BLaER1 (cell line): Measurements from ENCODE around the gene ZDHHC13.

Source experiments
- H3K27ac ChIP-seq: shearing (Covaris generic); formaldehyde crosslinking; 2 replicates; pipeline ENCODE4 v1.8.1; 2022
- H3K27me3 ChIP-seq: shearing (Covaris generic); formaldehyde crosslinking; 2 replicates; pipeline ENCODE4 v1.8.1; 2022
- H3K36me3 ChIP-seq: shearing (Covaris generic); formaldehyde crosslinking; 2 replicates; pipeline ENCODE4 v1.8.1; 2022
- H3K4me1 ChIP-seq: shearing (Covaris generic); formaldehyde crosslinking; 2 replicates; pipeline ENCODE4 v1.8.1; 2022
- H3K4me2 ChIP-seq: shearing (Covaris generic); formaldehyde crosslinking; 2 replicates; pipeline ENCODE4 v1.8.1; 2022
- H3K4me3 ChIP-seq: shearing (Covaris generic); formaldehyde crosslinking; 2 replicates; pipeline ENCODE4 v1.8.1; 2022
- H3K9ac ChIP-seq: shearing (Covaris generic); formaldehyde crosslinking; 2 replicates; pipeline ENCODE4 v1.8.1; 2022
- H3K9me3 ChIP-seq: shearing (Covaris generic); formaldehyde crosslinking; 2 replicates; pipeline ENCODE4 v1.8.1; 2022
- H4K20me1 ChIP-seq: shearing (Covaris generic); formaldehyde crosslinking; 2 replicates; pipeline ENCODE4 v1.8.1; 2022
- Cebpa-rat ChIP-seq: shearing (Covaris generic); IDR thresholded peaks from 2 replicates; pipeline ENCODE4 v1.8.1; 2022

ZDHHC13 gene

DNA sequence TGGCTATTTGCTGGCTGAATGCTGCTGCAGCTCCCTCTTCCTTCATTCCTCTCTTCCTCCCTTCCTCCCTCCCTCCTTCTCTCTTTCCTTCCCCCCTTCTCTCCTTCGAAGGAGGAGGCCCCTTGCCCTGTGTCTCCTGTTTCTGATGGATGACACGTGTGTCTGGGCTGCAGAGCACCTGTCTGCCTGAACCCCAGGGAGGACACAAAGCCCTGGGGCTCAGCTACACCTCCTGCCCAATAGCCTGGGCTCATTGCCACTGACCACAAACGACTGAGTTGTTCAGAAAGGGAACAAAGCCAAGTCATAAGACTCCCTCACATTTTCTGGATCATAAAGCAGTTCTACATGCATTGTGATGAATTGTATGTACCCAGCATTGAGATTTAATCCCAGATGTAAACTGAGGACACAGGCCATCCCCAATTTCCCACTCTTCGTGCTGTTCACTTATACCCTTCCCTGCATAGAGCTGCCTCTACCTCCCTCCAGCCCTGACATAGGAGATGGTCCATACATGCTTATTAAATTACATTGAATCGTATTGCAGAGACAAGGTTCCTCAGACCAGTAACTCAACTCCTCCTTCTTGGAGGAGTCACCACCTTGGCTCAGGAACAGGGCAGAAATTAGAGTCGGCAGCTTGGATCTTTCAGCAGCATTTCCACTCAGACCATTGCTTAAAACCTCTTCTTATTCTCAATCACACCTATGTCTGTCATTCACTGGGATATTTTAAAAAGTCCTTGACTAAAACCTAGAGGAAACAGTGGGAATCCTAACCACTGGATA is 83.6 kb downstream of the ZDHHC13 start:
- Histone ChIP-seq H3K4me3 (no peak overlapping the region), H3K27me3 (no peaks in the 10 kb centered on the region), H3K9me3 (no peaks in the 10 kb centered on the region), H3K9ac (no peak overlapping the region), H3K36me3 (no peaks in the 10 kb centered on the region), H3K27ac (no peak overlapping the region), H4K20me1 (no peaks in the 10 kb centered on the region), H3K4me1 (peaks cover 7% of the 10 kb centered on the region), H3K4me2 (no peak overlapping the region)
- TF ChIP-seq Cebpa-rat = no peak

DNA sequence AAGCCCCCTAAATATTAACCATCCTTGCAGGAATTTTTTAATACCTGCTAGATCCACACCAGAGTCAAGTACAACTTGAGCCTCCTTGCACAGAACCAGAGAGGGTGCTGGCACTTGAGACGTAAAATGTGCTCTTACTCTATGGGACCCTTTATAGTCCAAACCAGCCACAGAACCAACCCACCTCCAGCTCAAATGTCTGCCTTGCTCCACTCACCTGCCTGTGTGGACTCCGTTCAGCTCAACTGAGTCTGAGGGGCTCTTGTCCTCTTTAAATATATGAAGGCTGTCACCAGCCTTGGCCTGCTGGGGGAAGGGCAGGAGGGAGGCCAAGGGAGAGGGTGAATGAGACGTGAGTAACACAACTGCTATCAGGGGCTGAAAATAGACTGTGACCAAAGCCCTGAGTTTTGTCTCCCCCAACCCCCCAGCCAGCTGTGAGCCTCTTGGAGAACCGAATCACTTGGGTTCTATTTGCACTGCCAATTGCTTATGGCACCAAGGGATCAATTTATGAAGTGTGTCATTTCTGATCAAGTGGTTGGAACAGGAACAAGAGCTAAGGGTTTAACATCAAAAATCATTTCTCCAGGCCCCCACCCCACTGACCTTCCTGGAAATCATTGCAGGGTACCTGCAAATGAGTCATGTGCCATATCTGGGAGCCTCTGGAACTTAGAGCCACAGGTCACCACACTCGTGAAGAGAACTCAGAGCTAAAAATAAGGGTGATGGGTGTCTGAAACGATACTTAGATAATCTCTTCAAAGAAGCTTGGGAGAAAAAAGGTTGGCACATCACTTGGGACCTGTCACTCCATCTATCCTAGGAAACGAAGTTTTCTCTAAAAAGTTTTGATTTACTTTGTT is 85.0 kb downstream of the ZDHHC13 start, which contains the start of gene CSRP3:
Gene CSRP3 (minus strand): TSS at position 247 of the 869 bp plus-strand sequence. CDS start 9,535 bp downstream, outside the sequence.
- H3K4me1 ChIP-seq = peaks cover 16% of the 10 kb centered on the region
- no peak for TF ChIP-seq Cebpa-rat
- H3K9me3 ChIP-seq = no peaks in the 10 kb centered on the region
- H3K27me3 ChIP-seq = no peaks in the 10 kb centered on the region
- H3K4me3 ChIP-seq = no peak within 1 kb of the TSS
- H3K9ac ChIP-seq = no peak within 1 kb of the TSS
- H3K36me3 ChIP-seq = no peaks in the 10 kb centered on the region
- no peak within 1 kb of the TSS for H3K27ac ChIP-seq
- no peak within 1 kb of the TSS for H3K4me2 ChIP-seq
- no peaks in the 10 kb centered on the region for H4K20me1 ChIP-seq

DNA sequence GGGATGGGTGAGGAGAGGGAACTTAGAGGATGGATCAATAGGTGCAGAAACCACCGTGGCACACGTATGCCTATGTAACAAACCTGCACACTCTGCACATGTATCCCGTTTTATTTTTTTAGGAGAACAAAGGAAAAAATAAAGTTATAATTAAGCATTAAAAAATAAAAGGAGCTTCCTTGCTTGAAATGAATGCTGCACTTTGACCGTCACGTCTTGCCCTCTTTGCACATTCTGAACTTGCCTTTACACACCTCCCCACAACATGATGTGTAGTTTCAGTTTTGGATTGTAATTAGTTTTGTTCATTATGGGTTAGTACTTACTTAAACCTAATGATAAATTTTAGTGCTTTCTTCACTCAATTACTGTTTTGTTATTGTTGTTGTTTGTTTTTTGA is 87.9 kb downstream of the ZDHHC13 start:
- no peaks in the 10 kb centered on the region for H3K9me3 ChIP-seq
- no peak overlapping the region for H3K4me3 ChIP-seq
- peaks cover 16% of the 10 kb centered on the region for H3K4me1 ChIP-seq
- TF ChIP-seq Cebpa-rat = no peak
- H3K27ac ChIP-seq = no peak overlapping the region
- H3K36me3 ChIP-seq = no peaks in the 10 kb centered on the region
- no peak overlapping the region for H3K9ac ChIP-seq
- no peaks in the 10 kb centered on the region for H4K20me1 ChIP-seq
- no peak overlapping the region for H3K4me2 ChIP-seq
- no peaks in the 10 kb centered on the region for H3K27me3 ChIP-seq

DNA sequence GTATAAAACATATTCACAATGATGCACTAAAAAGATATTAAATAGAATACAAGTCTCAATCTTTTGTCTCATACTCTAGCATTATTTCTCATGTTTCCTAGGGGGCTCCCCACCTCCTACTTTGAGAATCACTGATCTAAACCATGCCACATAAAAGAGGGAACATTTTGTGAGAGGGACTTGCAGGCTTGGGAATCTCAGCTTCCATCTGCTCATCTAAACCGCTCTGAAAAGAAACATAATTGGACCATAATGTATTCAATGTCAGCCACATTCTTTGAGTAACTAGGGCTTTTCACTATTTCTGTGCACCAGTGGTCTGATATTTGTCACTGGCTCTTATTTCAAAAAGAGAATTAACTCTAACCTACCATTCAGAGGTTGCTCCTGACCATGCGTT is 91.2 kb downstream of the ZDHHC13 start:
- Histone ChIP-seq H3K4me1 (peaks cover 11% of the 10 kb centered on the region), H3K9me3 (no peaks in the 10 kb centered on the region), H3K27me3 (no peaks in the 10 kb centered on the region), H4K20me1 (no peaks in the 10 kb centered on the region), H3K27ac (no peak overlapping the region), H3K36me3 (no peaks in the 10 kb centered on the region), H3K9ac (no peak overlapping the region), H3K4me3 (no peak overlapping the region), H3K4me2 (no peak overlapping the region)
- no peak for TF ChIP-seq Cebpa-rat

DNA sequence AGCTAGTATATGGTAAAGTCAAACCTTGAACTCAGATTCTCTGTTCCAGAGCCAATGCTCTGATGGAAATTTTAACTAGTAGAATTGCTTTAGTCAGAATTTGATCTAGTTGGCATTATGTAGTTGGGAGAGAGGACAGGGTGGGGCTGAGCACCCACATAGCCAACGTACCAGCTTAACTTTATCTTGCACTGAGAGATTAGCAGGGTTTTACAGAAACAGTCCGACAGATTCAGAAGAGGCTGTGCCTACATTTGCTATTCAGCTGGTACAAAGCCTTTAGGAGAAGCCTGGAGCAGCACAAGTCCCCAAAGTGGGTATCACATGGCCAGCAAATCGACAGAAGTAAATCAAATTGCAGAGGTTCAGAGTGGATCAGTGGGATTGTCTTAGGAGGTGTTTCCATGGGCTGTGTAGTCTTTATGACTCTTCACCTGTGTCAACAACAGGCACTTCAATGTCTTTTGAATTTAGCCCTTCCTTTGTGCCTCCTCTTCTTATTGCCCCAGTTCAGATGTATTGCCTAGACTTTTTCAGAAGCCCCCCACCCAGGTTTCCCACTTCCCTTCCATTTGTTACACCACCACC is 92.1 kb downstream of the ZDHHC13 start:
- Histone ChIP-seq H3K4me2 (no peak overlapping the region), H3K27ac (no peak overlapping the region), H3K4me3 (no peak overlapping the region), H3K27me3 (no peaks in the 10 kb centered on the region), H3K9me3 (no peaks in the 10 kb centered on the region), H3K36me3 (no peaks in the 10 kb centered on the region), H3K9ac (no peak overlapping the region), H3K4me1 (peaks cover 11% of the 10 kb centered on the region), H4K20me1 (no peaks in the 10 kb centered on the region)
- TF ChIP-seq Cebpa-rat = no peak

DNA sequence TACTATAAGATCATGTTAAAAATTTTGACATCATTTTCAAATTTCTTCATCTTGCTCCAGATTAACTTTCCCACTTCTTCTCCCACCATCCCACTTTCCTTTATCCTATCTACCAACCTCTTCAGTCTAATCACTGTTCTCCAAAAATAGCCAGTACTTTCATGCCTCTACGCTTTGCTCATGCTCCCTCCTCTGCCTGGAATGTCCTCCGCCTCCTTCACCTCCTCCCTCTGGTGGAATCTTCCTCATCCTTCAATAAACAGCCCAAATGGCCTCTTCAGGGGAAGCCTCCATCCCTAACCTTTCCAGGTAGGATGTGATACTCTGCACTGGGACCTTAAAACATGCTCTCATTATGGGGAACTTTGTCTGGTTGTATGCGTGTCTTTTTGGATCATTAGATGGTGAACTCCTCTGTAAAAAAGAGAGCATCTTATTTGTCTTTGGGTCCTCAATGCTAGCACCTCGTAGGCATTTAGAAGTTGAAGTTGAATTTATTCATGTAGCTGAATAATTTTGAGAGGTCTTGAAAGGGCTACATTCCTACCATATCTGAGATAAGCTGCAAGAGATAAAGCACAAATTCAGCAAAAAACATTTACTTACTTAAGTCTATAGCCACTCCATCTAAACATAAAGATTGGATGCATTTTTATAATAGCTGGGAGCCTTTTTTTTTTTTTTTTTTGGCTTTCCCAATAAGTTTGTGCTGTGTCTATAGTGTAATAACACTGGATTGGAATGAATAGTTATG is 92.8 kb downstream of the ZDHHC13 start:
- Histone ChIP-seq H3K4me3 (no peak overlapping the region), H3K27me3 (no peaks in the 10 kb centered on the region), H3K4me1 (peaks cover 11% of the 10 kb centered on the region), H3K4me2 (no peak overlapping the region), H3K27ac (no peak overlapping the region), H3K9ac (no peak overlapping the region), H4K20me1 (no peaks in the 10 kb centered on the region), H3K36me3 (no peaks in the 10 kb centered on the region), H3K9me3 (no peaks in the 10 kb centered on the region)
- TF ChIP-seq Cebpa-rat = no peak

DNA sequence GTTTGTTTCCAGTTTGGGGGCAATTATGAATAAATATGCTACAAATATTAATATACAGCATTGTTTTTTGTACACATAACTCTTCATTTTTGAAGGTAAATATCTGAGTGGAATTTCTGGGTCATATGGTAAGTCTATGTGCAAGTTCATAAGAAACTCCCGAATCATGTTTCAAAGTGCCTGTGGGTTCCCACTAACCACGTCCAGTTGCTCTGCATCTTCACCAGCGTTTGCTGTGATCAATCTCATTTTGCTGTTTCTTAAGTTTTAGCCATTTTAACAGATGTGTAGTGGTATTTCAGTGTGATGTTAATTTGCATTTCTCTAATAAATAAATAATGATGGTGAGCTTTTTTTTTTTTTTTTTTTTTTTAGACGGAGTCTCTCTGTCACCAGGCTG is 99.1 kb downstream of the ZDHHC13 start:
- Histone ChIP-seq H3K9ac (no peak overlapping the region), H3K4me2 (no peak overlapping the region), H3K9me3 (no peaks in the 10 kb centered on the region), H3K27me3 (no peaks in the 10 kb centered on the region), H3K4me1 (no peaks in the 10 kb centered on the region), H3K27ac (no peak overlapping the region), H4K20me1 (no peaks in the 10 kb centered on the region), H3K4me3 (no peak overlapping the region), H3K36me3 (no peaks in the 10 kb centered on the region)
- TF ChIP-seq Cebpa-rat = no peak

DNA sequence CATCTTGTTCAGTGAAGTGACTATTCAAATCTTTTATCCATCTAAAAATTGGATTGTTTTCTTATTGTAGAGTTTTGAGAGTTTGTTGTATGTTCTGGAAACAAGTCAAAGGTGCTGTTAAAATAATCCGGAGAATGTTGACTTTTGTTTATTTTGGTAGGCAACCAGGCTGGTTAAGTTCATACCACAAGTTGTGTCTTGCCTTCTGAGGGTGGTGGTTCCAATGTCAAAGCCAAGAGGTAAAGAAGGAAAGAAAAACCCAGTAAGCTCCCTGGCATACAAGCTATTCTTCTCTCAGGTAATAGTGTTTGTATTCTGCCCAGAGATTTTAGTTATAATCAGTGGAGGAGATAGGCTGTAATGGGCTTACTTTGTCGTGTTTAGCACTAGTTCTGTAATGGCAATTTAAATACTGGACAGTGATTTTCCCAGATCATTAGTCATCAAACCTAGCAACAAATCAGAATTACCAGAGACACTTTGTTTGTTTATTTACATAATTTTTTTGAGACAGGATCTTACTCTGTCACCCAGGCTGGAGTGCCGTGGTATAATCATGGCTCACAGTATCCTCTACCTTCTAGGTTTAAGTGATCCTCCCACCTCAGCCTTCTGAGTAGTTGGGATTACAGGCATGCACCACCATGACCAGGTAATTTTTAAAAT is 99.9 kb downstream of the ZDHHC13 start:
- Histone ChIP-seq H3K36me3 (0 out of 2 replicates have a peak, but pooled peaks cover 4% of the 10 kb centered on the region), H3K27ac (no peak overlapping the region), H3K4me3 (no peak overlapping the region), H4K20me1 (no peaks in the 10 kb centered on the region), H3K9ac (no peak overlapping the region), H3K4me2 (no peak overlapping the region), H3K9me3 (no peaks in the 10 kb centered on the region), H3K27me3 (no peaks in the 10 kb centered on the region), H3K4me1 (no peaks in the 10 kb centered on the region)
- no peak for TF ChIP-seq Cebpa-rat

DNA sequence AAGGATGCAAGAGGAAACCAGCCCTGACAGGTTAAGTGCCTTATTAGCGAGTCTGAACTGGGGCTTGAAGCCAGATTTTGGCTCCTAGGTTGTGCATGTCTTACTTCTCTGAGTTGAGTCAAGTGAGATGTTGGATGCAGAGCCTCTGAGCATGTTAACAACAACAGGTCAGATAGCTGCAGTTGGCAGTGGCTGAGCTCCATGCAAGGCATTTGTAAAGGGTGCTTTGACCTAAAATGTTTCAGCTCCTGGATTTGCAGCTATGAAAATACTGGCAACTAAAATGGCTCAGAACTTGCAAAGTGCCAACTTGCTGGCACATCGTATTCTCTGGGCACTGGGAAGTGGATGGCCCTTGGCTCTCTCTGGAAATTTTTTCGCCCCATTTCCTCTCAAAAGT is 101.2 kb downstream of the ZDHHC13 start:
- no peaks in the 10 kb centered on the region for H3K4me1 ChIP-seq
- no peak overlapping the region for H3K9ac ChIP-seq
- no peaks in the 10 kb centered on the region for H3K9me3 ChIP-seq
- TF ChIP-seq Cebpa-rat = no peak
- H3K27me3 ChIP-seq = no peaks in the 10 kb centered on the region
- H3K4me2 ChIP-seq = no peak overlapping the region
- no peak overlapping the region for H3K4me3 ChIP-seq
- peaks cover 18% of the 10 kb centered on the region for H3K36me3 ChIP-seq
- H3K27ac ChIP-seq = no peak overlapping the region
- no peaks in the 10 kb centered on the region for H4K20me1 ChIP-seq
